Measurements from ENCODE around the gene UBAC2. TPM values are rescaled to one million over a fixed set of nuclear protein-coding genes. Genes with fewer than 3 reads are reported as not detected.

The UBAC2 gene
- polyA plus RNA-seq, 3 donors, result 59.6 to 113 (median 96.7) TPM

- Histone ChIP-seq H2AFZ (ENCODE audit: insufficient read depth, low read depth, low read length, poor library complexity, severe bottlenecking) (no peak overlapping the region), H3K4me3 (replicated peaks in 1 of 3; ENCODE audit: low read depth in 2 of 3, low read length in 3 of 3) (no peak overlapping the region), H3K9me3 (replicated peaks in 1 of 2; ENCODE audit: control insufficient read depth in 1 of 2, insufficient read depth in 1 of 2, low read length in 2 of 2) (no peaks in the 10 kb centered on the region), H3K4me2 (replicated peaks; ENCODE audit: extremely low read depth, low read length, poor library complexity, severe bottlenecking) (no peak overlapping the region), H3K4me1 (ENCODE audit: control insufficient read depth in 1 of 2, insufficient read depth in 2 of 2, low read length in 2 of 2) (peaks cover 56 to 71% of the 10 kb centered on the region in 2 donors), H3K27ac (ENCODE audit: low read depth in 1 of 2, low read length in 2 of 2) (peak overlapping the region in 1 of 2 donors; percentile 99), H3K36me3 (replicated peaks in 1 of 2; ENCODE audit: control insufficient read depth in 1 of 2, insufficient read depth in 2 of 2, low read length in 2 of 2) (peaks cover 5 to 52% of the 10 kb centered on the region in 2 donors), H4K20me1 (ENCODE audit: insufficient read depth, low read length) (no peaks in the 10 kb centered on the region), H3K27me3 (ENCODE audit: control insufficient read depth in 2 of 2, insufficient read depth in 2 of 2, low read length in 2 of 2) (no peaks in the 10 kb centered on the region), H3K9ac (ENCODE audit: insufficient read depth, low read length, poor library complexity, severe bottlenecking) (no peak overlapping the region), H3K79me2 (ENCODE audit: insufficient read depth, low read length) (peaks cover 72% of the 10 kb centered on the region)
- Mint-ChIP-seq H3K4me1 (peaks cover 59% of the 10 kb centered on the region), H3K27me3 (ENCODE audit: low read depth in 3 of 3) (peaks cover 0 to 1% (median 0%) of the 10 kb centered on the region in 3 donors), H3K9me3 (peaks cover 0 to 7% (median 0%) of the 10 kb centered on the region in 7 donors), H3K4me3 (peak overlapping the region; percentile 9 to 81), H3K36me3 (peaks cover 59 to 62% of the 10 kb centered on the region in 2 donors), H3K27ac (peak overlapping the region in 4 of 7 donors; percentile 34 to 81 (median 56))
- intact Hi-C loops (cut with micrococcal nuclease), result no loop called here
- no peak for TF ChIP-seq CTCF (IDR thresholded peaks at IDR 0.05)
- WGBS (ENCODE audit: insufficient coverage), result no CpG with 5 or more reads among the region's 6 CpGs
- DNase-seq, result no peak
Observed at GRCh38 chr13:99315186-99315585, 114.5 kb downstream of the UBAC2 start.

DNA sequence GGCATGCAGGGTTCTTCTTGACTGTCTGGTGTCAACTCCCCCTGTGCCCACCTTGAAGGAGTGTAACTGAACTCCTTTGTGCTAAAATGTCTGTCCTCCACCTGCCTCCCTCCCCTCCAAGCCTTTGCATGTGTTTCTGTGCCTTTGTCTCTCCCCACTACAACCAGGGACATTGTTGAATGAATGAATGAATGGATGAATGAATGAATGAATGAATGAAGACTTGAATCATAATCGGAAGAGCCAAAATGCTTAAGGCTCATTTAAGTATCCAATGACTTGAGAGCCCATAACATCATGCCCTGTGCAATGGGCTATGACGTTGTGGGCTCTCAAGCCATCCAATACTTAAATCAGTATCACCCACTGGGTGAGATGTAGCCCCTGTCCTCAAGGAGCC lies 115.6 kb downstream of the UBAC2 start:
- H3K27ac Mint-ChIP-seq, result peak overlapping the region in 5 of 7 donors; percentile 1 to 75 (median 43)
- no peak overlapping the region for H3K9ac ChIP-seq (ENCODE audit: insufficient read depth, low read length, poor library complexity, severe bottlenecking)
- WGBS (ENCODE audit: insufficient coverage), result 83% methylated on average over 2 of the region's 2 CpGs
- peaks cover 68% of the 10 kb centered on the region for H3K79me2 ChIP-seq (ENCODE audit: insufficient read depth, low read length)
- H3K27me3 ChIP-seq (ENCODE audit: control insufficient read depth in 2 of 2, insufficient read depth in 2 of 2, low read length in 2 of 2), result no peaks in the 10 kb centered on the region
- peak overlapping the region in 1 of 2 donors; percentile 47 for H3K27ac ChIP-seq (ENCODE audit: low read depth in 1 of 2, low read length in 2 of 2)
- peaks cover 5 to 52% of the 10 kb centered on the region in 2 donors for H3K36me3 ChIP-seq (replicated peaks in 1 of 2; ENCODE audit: control insufficient read depth in 1 of 2, insufficient read depth in 2 of 2, low read length in 2 of 2)
- no peaks in the 10 kb centered on the region for H4K20me1 ChIP-seq (ENCODE audit: insufficient read depth, low read length)
- no peak for TF ChIP-seq CTCF (IDR thresholded peaks at IDR 0.05)
- H3K4me3 ChIP-seq (replicated peaks in 1 of 3; ENCODE audit: low read depth in 2 of 3, low read length in 3 of 3), result no peak overlapping the region
- peaks cover 0 to 7% (median 0%) of the 10 kb centered on the region in 7 donors for H3K9me3 Mint-ChIP-seq
- no peaks in the 10 kb centered on the region for H3K27me3 Mint-ChIP-seq (ENCODE audit: low read depth in 3 of 3)
- peaks cover 53 to 71% of the 10 kb centered on the region in 2 donors for H3K4me1 ChIP-seq (ENCODE audit: control insufficient read depth in 1 of 2, insufficient read depth in 2 of 2, low read length in 2 of 2)
- intact Hi-C loops (cut with micrococcal nuclease), result no loop called here
- H2AFZ ChIP-seq (ENCODE audit: insufficient read depth, low read depth, low read length, poor library complexity, severe bottlenecking), result no peak overlapping the region
- H3K36me3 Mint-ChIP-seq, result peaks cover 54 to 57% of the 10 kb centered on the region in 2 donors
- DNase-seq, result no peak
- peaks cover 59% of the 10 kb centered on the region for H3K4me1 Mint-ChIP-seq
- no peaks in the 10 kb centered on the region for H3K9me3 ChIP-seq (replicated peaks in 1 of 2; ENCODE audit: control insufficient read depth in 1 of 2, insufficient read depth in 1 of 2, low read length in 2 of 2)
- no peak overlapping the region for H3K4me2 ChIP-seq (replicated peaks; ENCODE audit: extremely low read depth, low read length, poor library complexity, severe bottlenecking)
- peak overlapping the region in 1 of 2 donors; percentile 7 for H3K4me3 Mint-ChIP-seq

Data from CD14-positive monocyte (primary cell).